Liver (tissue), 9 donors: ENCODE results near the gene NSUN3. TPM values are rescaled to one million over a fixed set of nuclear protein-coding genes. Genes with fewer than 3 reads are reported as not detected.

Source experiments
- DNase-seq: peaks from one replicate; pipeline ENCODE4 v3.0.0-alpha.2; 2017; ENCODE audit warnings: low spot score
- H3K27ac ChIP-seq, 2 donors: one replicate each; pipeline ENCODE4 v1.7.0; 2013; ENCODE audit warnings: inconsistent platforms in 2 of 2, low read length in 2 of 2, control low read depth in 1 of 2, low read depth in 1 of 2, mild to moderate bottlenecking in 1 of 2
- H3K27me3 ChIP-seq, 4 donors: one replicate each; pipeline versions ENCODE4 v1.6.1 to v1.7.0; 2013; ENCODE audit warnings: low read length in 3 of 4, inconsistent platforms in 1 of 4, mild to moderate bottlenecking in 1 of 4, moderate library complexity in 1 of 4; ENCODE audit not compliant: control insufficient read depth in 4 of 4, insufficient read depth in 4 of 4
- H3K36me3 ChIP-seq, 4 donors: one replicate each; pipeline versions ENCODE4 v1.6.1 to v1.7.0; 2013; ENCODE audit warnings: low read length in 3 of 4, mild to moderate bottlenecking in 3 of 4, low read depth in 1 of 4, moderate library complexity in 1 of 4; ENCODE audit not compliant: control insufficient read depth in 4 of 4, insufficient read depth in 3 of 4
- H3K4me1 ChIP-seq, 4 donors: one replicate each; pipeline versions ENCODE4 v1.6.1 to v1.7.0; 2013; ENCODE audit warnings: low read length in 3 of 4, mild to moderate bottlenecking in 3 of 4, moderate library complexity in 1 of 4; ENCODE audit not compliant: control insufficient read depth in 4 of 4, insufficient read depth in 4 of 4
- H3K4me3 ChIP-seq, 3 donors: one replicate each; pipeline versions ENCODE4 v1.6.1 to v1.7.0; 2013; ENCODE audit warnings: low read length in 3 of 3, control low read depth in 1 of 3, low read depth in 1 of 3, mild to moderate bottlenecking in 1 of 3
- H3K9ac ChIP-seq, 2 donors: one replicate each; pipeline ENCODE4 v1.7.0; 2013; ENCODE audit warnings: low read length in 2 of 2, mild to moderate bottlenecking in 2 of 2, moderate library complexity in 2 of 2, control low read depth in 1 of 2, low read depth in 1 of 2
- H3K9me3 ChIP-seq, 4 donors: one replicate each; pipeline versions ENCODE4 v1.6.1 to v1.7.0; 2013; ENCODE audit warnings: low read length in 3 of 4; ENCODE audit not compliant: control insufficient read depth in 4 of 4
- ATF3 ChIP-seq: IDR thresholded peaks from 2 replicates; pipeline ENCODE4 v1.6.1; 2016; ENCODE audit warnings: antibody characterized with exemption
- EGR1 ChIP-seq, 2 donors: IDR thresholded peaks; 2 replicates each; pipeline ENCODE4 v1.6.1; 2016 to 2018; ENCODE audit warnings: antibody characterized with exemption in 2 of 2, low read depth in 2 of 2
- HNF4A ChIP-seq, 2 donors: conservative IDR thresholded peaks; 2 replicates each; pipeline ENCODE4 v1.6.1; 2016; ENCODE audit warnings: antibody characterized with exemption in 2 of 2, mild to moderate bottlenecking in 2 of 2
- JUND ChIP-seq, 2 donors: IDR thresholded peaks; 2 replicates each; pipeline ENCODE4 v1.6.1; 2016; ENCODE audit warnings: antibody characterized with exemption in 2 of 2
- MAX ChIP-seq: IDR thresholded peaks from 2 replicates; pipeline ENCODE4 v1.6.1; 2016; ENCODE audit warnings: antibody characterized with exemption
- RAD21 ChIP-seq, 2 donors: IDR thresholded peaks; 2 replicates each; pipeline ENCODE4 v1.6.1; 2016; ENCODE audit warnings: antibody characterized with exemption in 2 of 2, mild to moderate bottlenecking in 2 of 2
- REST ChIP-seq: IDR thresholded peaks from 2 replicates; pipeline ENCODE4 v1.6.1; 2016; ENCODE audit warnings: antibody characterized with exemption, mild to moderate bottlenecking
- RXRA ChIP-seq, 2 donors: IDR thresholded peaks; 2 replicates each; pipeline ENCODE4 v1.6.1; 2017 to 2018; ENCODE audit warnings: antibody characterized with exemption in 2 of 2, mild to moderate bottlenecking in 1 of 2
- SP1 ChIP-seq: IDR thresholded peaks from 2 replicates; pipeline ENCODE4 v1.6.1; 2018; ENCODE audit warnings: antibody characterized with exemption, mild to moderate bottlenecking
- YY1 ChIP-seq: IDR thresholded peaks from 2 replicates; pipeline ENCODE4 v1.6.1; 2016; ENCODE audit warnings: antibody characterized with exemption, mild to moderate bottlenecking
- ZBTB33 ChIP-seq: IDR thresholded peaks from 2 replicates; pipeline ENCODE4 v1.6.1; 2016; ENCODE audit warnings: antibody characterized with exemption
- WGBS: extraction: QIAGEN DNeasy Blood & Tissue Kit; methylation state at CpG from one replicate; pipeline ENCODE4 v1.1.7; 2013; 5-methylcytosine and 5-hydroxymethylcytosine counted together
- polyA plus RNA-seq, 2 donors: library from polyadenylated mRNA; stranded (reverse) in 1 of 2; unstranded in 1 of 2; fragments of 200-250 nt in 1 of 2; fragments of >200 nt in 1 of 2; fragmentation: Nextera tagmentation in 1 of 2; extraction: Ambion mirVana in 1 of 2; gene quantifications; one replicate each; pipeline versions ENCODE4 v1.2.1 to v1.2.3, GENCODE V29; 2013 to 2015
- total RNA-seq, 2 donors: library from RNA; depleted of rRNA; stranded (reverse); fragments of >200 nt; gene quantifications; one replicate each; pipeline ENCODE4 v1.2.3, GENCODE V29; 2014
- donor health status: healthy.
- donor health status: healthy.
- donor health status: healthy.
- donor health status: healthy.
- donor health status: healthy.

Gene NSUN3
- total and polyA plus RNA-seq, 4 donors, result 3.8 to 14.6 (median 8.1) TPM

GRCh38 chr3:94110854-94111253, 48.0 kb downstream of the NSUN3 start:
- Histone ChIP-seq H3K27me3 (no peaks in the 10 kb centered on the region), H3K9ac (no peak overlapping the region), H3K9me3 (no peaks in the 10 kb centered on the region), H3K4me3 (no peak overlapping the region), H3K36me3 (peaks cover 2 to 18% (median 8%) of the 10 kb centered on the region in 4 donors), H3K4me1 (no peaks in the 10 kb centered on the region), H3K27ac (no peak overlapping the region)
- TF ChIP-seq REST, result no peak
- TF ChIP-seq MAX, result no peak
- TF ChIP-seq JUND (IDR thresholded peaks at IDR 0.05), result no peak
- TF ChIP-seq EGR1 (IDR thresholded peaks at IDR 0.05; ENCODE audit: low read depth in 2 of 2), result no peak
- no peak for TF ChIP-seq SP1
- TF ChIP-seq RXRA (IDR thresholded peaks at IDR 0.05), result no peak
- no peak for DNase-seq

- H3K9ac ChIP-seq, result no peak overlapping the region
- H3K36me3 ChIP-seq, result peaks cover 0 to 10% (median 5%) of the 10 kb centered on the region in 4 donors
- H3K27me3 ChIP-seq, result no peaks in the 10 kb centered on the region
- H3K9me3 ChIP-seq, result no peaks in the 10 kb centered on the region
- TF ChIP-seq RAD21 (IDR thresholded peaks at IDR 0.05), result no peak
- TF ChIP-seq YY1, result no peak
- TF ChIP-seq HNF4A (conservative IDR thresholded peaks at IDR 0.05), result no peak
- TF ChIP-seq REST, result no peak
- no peak for TF ChIP-seq ZBTB33
- TF ChIP-seq ATF3, result no peak
- no peaks in the 10 kb centered on the region for H3K4me1 ChIP-seq
- H3K27ac ChIP-seq, result no peak overlapping the region
- WGBS, result 97% methylated on average over 5 of the region's 5 CpGs
- no peak for DNase-seq
- no peak overlapping the region for H3K4me3 ChIP-seq
Observed at GRCh38 chr3:94114666-94115065, 51.8 kb downstream of the NSUN3 start.
